ENCODE data around the gene SPATA19. TPM values are rescaled to one million over a fixed set of nuclear protein-coding genes. Genes with fewer than 3 reads are reported as not detected.

The SPATA19 gene
- total RNA-seq, 1 donor from 2014 or later = not detected

DNA sequence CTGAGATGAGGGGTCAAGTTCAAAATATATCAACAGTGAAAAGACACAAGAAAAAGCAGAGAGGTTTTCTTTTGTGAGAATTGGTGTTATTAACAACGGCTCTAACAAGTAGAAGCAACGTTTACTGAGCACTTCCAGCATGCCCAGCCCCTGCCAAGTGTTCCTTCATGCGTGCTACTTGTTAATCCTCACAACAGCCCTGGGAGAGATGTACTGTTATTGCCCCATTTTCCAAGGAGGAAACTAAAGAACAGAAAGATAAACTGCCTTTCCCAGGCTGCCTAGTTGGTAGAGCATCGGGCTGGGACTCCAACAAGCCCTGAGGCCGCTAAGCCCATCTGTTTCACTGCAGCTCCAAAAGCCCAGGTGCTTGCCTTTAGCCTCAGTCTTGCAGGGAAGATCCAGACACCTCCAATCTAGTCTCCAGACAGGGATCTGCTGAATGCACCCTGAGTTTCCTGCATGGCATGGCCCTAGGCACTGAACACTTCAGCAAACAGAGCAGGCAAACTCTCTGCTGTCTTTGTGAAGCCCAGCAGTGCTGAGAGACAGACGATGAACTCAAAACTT, 25.5 kb downstream of the SPATA19 start:
- H3K36me3 Mint-ChIP-seq (ENCODE audit: low read depth, unreplicated experiment) = no peaks in the 10 kb centered on the region
- no peak overlapping the region for H3K27ac Mint-ChIP-seq (ENCODE audit: unreplicated experiment)
- H3K4me1 Mint-ChIP-seq (ENCODE audit: unreplicated experiment) = no peaks in the 10 kb centered on the region
- DNase-seq (ENCODE audit: low spot score) = no peak
- no peak overlapping the region for H3K4me3 Mint-ChIP-seq (ENCODE audit: unreplicated experiment)
- H3K27me3 Mint-ChIP-seq (ENCODE audit: unreplicated experiment) = no peaks in the 10 kb centered on the region
- H3K9me3 Mint-ChIP-seq (ENCODE audit: unreplicated experiment) = no peaks in the 10 kb centered on the region
- no peak for TF ChIP-seq CTCF (IDR thresholded peaks at IDR 0.05; ENCODE audit: unreplicated experiment)

DNA sequence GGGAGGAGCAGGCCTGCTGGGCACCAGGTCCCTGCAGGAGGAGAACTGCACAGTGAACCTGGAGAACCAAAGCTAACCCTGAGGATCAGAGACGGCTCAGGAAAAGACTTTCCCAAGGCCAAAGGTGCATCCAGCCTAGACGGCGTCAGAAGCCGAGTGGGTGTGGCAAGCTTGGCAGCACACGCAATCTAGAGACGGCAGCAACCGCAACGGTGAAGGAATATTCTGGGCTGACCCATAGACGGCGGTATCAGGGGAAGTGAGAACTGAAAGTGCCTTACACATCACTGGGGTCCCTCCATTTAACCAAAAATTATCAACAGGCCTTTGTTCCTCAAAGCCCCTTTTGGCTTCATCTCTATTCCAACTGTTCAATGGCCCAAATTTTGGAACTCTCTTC, 26.2 kb downstream of the SPATA19 start:
- no peak for DNase-seq (ENCODE audit: low spot score)
- Mint-ChIP-seq H3K27me3 (ENCODE audit: unreplicated experiment) (no peaks in the 10 kb centered on the region), H3K27ac (ENCODE audit: unreplicated experiment) (no peak overlapping the region)

GRCh38 chr11:133818302-133818701, 27.0 kb downstream of the SPATA19 start:
- Mint-ChIP-seq H3K27ac (ENCODE audit: unreplicated experiment) (no peak overlapping the region), H3K9me3 (ENCODE audit: unreplicated experiment) (no peaks in the 10 kb centered on the region)

More for the DNA sequence above, 26.2 kb downstream of the SPATA19 start:
- Mint-ChIP-seq H3K36me3 (ENCODE audit: low read depth, unreplicated experiment) (no peaks in the 10 kb centered on the region), H3K4me1 (ENCODE audit: unreplicated experiment) (no peaks in the 10 kb centered on the region), H3K4me3 (ENCODE audit: unreplicated experiment) (no peak overlapping the region), H3K9me3 (ENCODE audit: unreplicated experiment) (no peaks in the 10 kb centered on the region)
- no peak for TF ChIP-seq CTCF (IDR thresholded peaks at IDR 0.05; ENCODE audit: unreplicated experiment)

DNA sequence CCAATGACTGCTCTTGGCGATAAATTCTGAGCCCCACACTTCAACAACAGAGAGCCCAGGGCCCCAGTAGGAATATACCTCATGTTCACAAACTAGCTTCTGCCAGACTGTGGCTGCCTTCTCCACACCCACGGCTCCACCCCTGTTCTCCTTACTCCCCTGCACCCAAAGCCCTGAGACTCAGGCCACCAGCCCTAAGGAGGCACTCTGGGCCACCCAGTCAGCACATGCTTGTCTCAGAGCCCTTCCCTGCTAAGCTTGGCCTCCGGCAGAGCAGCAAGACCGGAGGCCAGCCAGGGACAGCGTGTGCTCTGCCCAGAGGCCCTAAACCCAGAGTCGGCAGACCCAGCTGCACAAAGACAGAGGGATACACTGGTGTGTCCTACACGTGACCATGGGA, 27.9 kb downstream of the SPATA19 start:
- Mint-ChIP-seq H3K27ac (ENCODE audit: unreplicated experiment) (no peak overlapping the region), H3K27me3 (ENCODE audit: unreplicated experiment) (no peaks in the 10 kb centered on the region), H3K4me3 (ENCODE audit: unreplicated experiment) (no peak overlapping the region), H3K36me3 (ENCODE audit: low read depth, unreplicated experiment) (no peaks in the 10 kb centered on the region), H3K4me1 (ENCODE audit: unreplicated experiment) (peaks cover 3% of the 10 kb centered on the region), H3K9me3 (ENCODE audit: unreplicated experiment) (no peaks in the 10 kb centered on the region)
- no peak for TF ChIP-seq CTCF (IDR thresholded peaks at IDR 0.05; ENCODE audit: unreplicated experiment)
- no peak for DNase-seq (ENCODE audit: low spot score)

More at GRCh38 chr11:133818302-133818701, 27.0 kb downstream of the SPATA19 start:
- Mint-ChIP-seq H3K4me1 (ENCODE audit: unreplicated experiment) (no peaks in the 10 kb centered on the region), H3K27me3 (ENCODE audit: unreplicated experiment) (no peaks in the 10 kb centered on the region), H3K36me3 (ENCODE audit: low read depth, unreplicated experiment) (no peaks in the 10 kb centered on the region), H3K4me3 (ENCODE audit: unreplicated experiment) (no peak overlapping the region)
- no peak for DNase-seq (ENCODE audit: low spot score)
- TF ChIP-seq CTCF (IDR thresholded peaks at IDR 0.05; ENCODE audit: unreplicated experiment) = no peak

- Mint-ChIP-seq H3K27me3 (ENCODE audit: unreplicated experiment) (no peaks in the 10 kb centered on the region), H3K4me1 (ENCODE audit: unreplicated experiment) (peaks cover 12% of the 10 kb centered on the region), H3K4me3 (ENCODE audit: unreplicated experiment) (no peak overlapping the region), H3K36me3 (ENCODE audit: low read depth, unreplicated experiment) (no peaks in the 10 kb centered on the region), H3K9me3 (ENCODE audit: unreplicated experiment) (no peaks in the 10 kb centered on the region), H3K27ac (ENCODE audit: unreplicated experiment) (no peak overlapping the region)
- TF ChIP-seq CTCF (IDR thresholded peaks at IDR 0.05; ENCODE audit: unreplicated experiment) = no peak
- no peak for DNase-seq (ENCODE audit: low spot score)
Observed at GRCh38 chr11:133816146-133816870, 29.0 kb downstream of the SPATA19 start.
